ENCODE results near the gene NRTN. TPM values are rescaled to one million over a fixed set of nuclear protein-coding genes. Genes with fewer than 3 reads are reported as not detected.
"Not testable (repeated sequence)": the region's sequence is repeated elsewhere in the genome, so short reads cannot be mapped to it uniquely, and the experiment has no call there.

NRTN gene
- total RNA-seq, 2 experiments from 2014 or later: 0.38 to 0.42 TPM

GRCh38 chr19:5832527-5833216 is 27.8 kb downstream of the NRTN start:
- Mint-ChIP-seq H3K27ac (no peak overlapping the region), H3K27me3 (ENCODE audit: low read depth) (no peaks in the 10 kb centered on the region), H3K4me1 (ENCODE audit: low read depth) (peaks cover 1% of the 10 kb centered on the region), H3K36me3 (ENCODE audit: low read depth) (no peaks in the 10 kb centered on the region), H3K4me3 (no peak overlapping the region), H3K9me3 (no peaks in the 10 kb centered on the region)
- intact Hi-C loops (cut with micrococcal nuclease): no loop called here
- no peak for DNase-seq
- CTCF ChIA-PET: interaction anchor here (0.6 kb wide), 2 partner anchors 21 to 29 kb away, joined by 3 to 5 read pairs; no protein-coding TSS in a partner anchor

- H3K27ac Mint-ChIP-seq: no peak overlapping the region
- H3K27me3 Mint-ChIP-seq (ENCODE audit: low read depth): peaks cover 3% of the 10 kb centered on the region
- no peaks in the 10 kb centered on the region for H3K36me3 Mint-ChIP-seq (ENCODE audit: low read depth)
- H3K4me1 Mint-ChIP-seq (ENCODE audit: low read depth): no peaks in the 10 kb centered on the region
- CTCF ChIA-PET: no interaction called here
- H3K9me3 Mint-ChIP-seq: no peaks in the 10 kb centered on the region
- no peak for DNase-seq
- intact Hi-C loops (cut with micrococcal nuclease): no loop called here
- no peak overlapping the region for H3K4me3 Mint-ChIP-seq
Observed at GRCh38 chr19:5837761-5838352, 33.0 kb downstream of the NRTN start.

- CTCF ChIA-PET: no interaction called here
- no peak overlapping the region for H3K4me3 Mint-ChIP-seq
Observed at GRCh38 chr19:5838353-5839064, 33.6 kb downstream of the NRTN start.

GRCh38 chr19:5839065-5840017 is 34.5 kb downstream of the NRTN start, which contains the start of gene FUT6:
Gene FUT6 (minus strand): TSS chr19:5839702. CDS start chr19:5832567, 7,135 bp downstream.
- CTCF ChIA-PET: no interaction called here
- no peak for DNase-seq
- H3K4me3 Mint-ChIP-seq: no peak within 1 kb of the TSS
- H3K27ac Mint-ChIP-seq: no peak within 1 kb of the TSS
- H3K9me3 Mint-ChIP-seq: no peaks in the 10 kb centered on the region
- no peaks in the 10 kb centered on the region for H3K36me3 Mint-ChIP-seq (ENCODE audit: low read depth)
- peaks cover 3% of the 10 kb centered on the region for H3K27me3 Mint-ChIP-seq (ENCODE audit: low read depth)
- H3K4me1 Mint-ChIP-seq (ENCODE audit: low read depth): no peaks in the 10 kb centered on the region
- intact Hi-C loops (cut with micrococcal nuclease): no loop called here

More at GRCh38 chr19:5838353-5839064, 33.6 kb downstream of the NRTN start:
- intact Hi-C loops (cut with micrococcal nuclease): no loop called here
- Mint-ChIP-seq H3K36me3 (ENCODE audit: low read depth) (no peaks in the 10 kb centered on the region), H3K27ac (no peak overlapping the region), H3K4me1 (ENCODE audit: low read depth) (no peaks in the 10 kb centered on the region), H3K9me3 (no peaks in the 10 kb centered on the region), H3K27me3 (ENCODE audit: low read depth) (peaks cover 3% of the 10 kb centered on the region)
- DNase-seq: no peak

- H3K27ac Mint-ChIP-seq; H3K4me3 Mint-ChIP-seq; H3K4me1 Mint-ChIP-seq (ENCODE audit: low read depth); DNase-seq; H3K27me3 Mint-ChIP-seq (ENCODE audit: low read depth); H3K36me3 Mint-ChIP-seq (ENCODE audit: low read depth); intact Hi-C loops (cut with micrococcal nuclease); H3K9me3 Mint-ChIP-seq: not testable (repeated sequence)
- CTCF ChIA-PET: interaction anchor here (0.6 kb wide), 1 partner anchor 74 kb away, joined by 3 read pairs; no protein-coding TSS in a partner anchor
Observed at GRCh38 chr19:5841735-5842111, 36.9 kb downstream of the NRTN start.

- H3K9me3 Mint-ChIP-seq: no peaks in the 10 kb centered on the region
- no peaks in the 10 kb centered on the region for H3K4me1 Mint-ChIP-seq (ENCODE audit: low read depth)
- H3K27ac Mint-ChIP-seq: no peak overlapping the region
- H3K27me3 Mint-ChIP-seq (ENCODE audit: low read depth): peaks cover 2% of the 10 kb centered on the region
- no peak for DNase-seq
- intact Hi-C loops (cut with micrococcal nuclease): no loop called here
- CTCF ChIA-PET: no interaction called here
- no peaks in the 10 kb centered on the region for H3K36me3 Mint-ChIP-seq (ENCODE audit: low read depth)
- H3K4me3 Mint-ChIP-seq: no peak overlapping the region
Observed at GRCh38 chr19:5843295-5843927, 38.5 kb downstream of the NRTN start.

GRCh38 chr19:5844456-5845433 is 39.9 kb downstream of the NRTN start:
- Mint-ChIP-seq H3K4me1 (ENCODE audit: low read depth) (no peaks in the 10 kb centered on the region), H3K9me3 (no peaks in the 10 kb centered on the region), H3K36me3 (ENCODE audit: low read depth) (no peaks in the 10 kb centered on the region), H3K27me3 (ENCODE audit: low read depth) (no peaks in the 10 kb centered on the region), H3K4me3 (no peak overlapping the region), H3K27ac (no peak overlapping the region)
- CTCF ChIA-PET: interaction anchor here (0.5 to 0.6 kb wide), 3 partner anchors 22 to 468 kb away, joined by 3 to 4 read pairs (median 4); no protein-coding TSS in a partner anchor
- intact Hi-C loops (cut with micrococcal nuclease): no loop called here
- DNase-seq: no peak

GRCh38 chr19:5847846-5848245 is 43.0 kb downstream of the NRTN start:
- H3K36me3 Mint-ChIP-seq (ENCODE audit: low read depth); DNase-seq; H3K27me3 Mint-ChIP-seq (ENCODE audit: low read depth); H3K9me3 Mint-ChIP-seq; H3K4me3 Mint-ChIP-seq; H3K27ac Mint-ChIP-seq; intact Hi-C loops (cut with micrococcal nuclease); H3K4me1 Mint-ChIP-seq (ENCODE audit: low read depth); CTCF ChIA-PET: not testable (repeated sequence)

- H3K27ac Mint-ChIP-seq; intact Hi-C loops (cut with micrococcal nuclease); H3K4me1 Mint-ChIP-seq (ENCODE audit: low read depth); DNase-seq; H3K4me3 Mint-ChIP-seq; H3K9me3 Mint-ChIP-seq; H3K27me3 Mint-ChIP-seq (ENCODE audit: low read depth); CTCF ChIA-PET; H3K36me3 Mint-ChIP-seq (ENCODE audit: low read depth): not testable (repeated sequence)
Observed at GRCh38 chr19:5848621-5849020, 43.8 kb downstream of the NRTN start.

GRCh38 chr19:5850189-5850588 is 45.3 kb downstream of the NRTN start:
- H3K27ac Mint-ChIP-seq: no peak overlapping the region
- DNase-seq: no peak
- no peaks in the 10 kb centered on the region for H3K4me1 Mint-ChIP-seq (ENCODE audit: low read depth)

More at GRCh38 chr19:5850189-5850588, 45.3 kb downstream of the NRTN start:
- Mint-ChIP-seq H3K36me3 (ENCODE audit: low read depth) (no peaks in the 10 kb centered on the region), H3K4me3 (no peak overlapping the region), H3K9me3 (no peaks in the 10 kb centered on the region), H3K27me3 (ENCODE audit: low read depth) (no peaks in the 10 kb centered on the region)
- intact Hi-C loops (cut with micrococcal nuclease): no loop called here
- CTCF ChIA-PET: no interaction called here

Measured in activated naive CD4-positive, alpha-beta T cell treated with anti-CD3 and anti-CD28 coated beads for 36 hours (primary cell).